LoVo (cell line): ENCODE data around the gene SRBD1.

Experiments used
- DNase-seq: peaks from one replicate; pipeline ENCODE4 v3.0.0-alpha.2; 2016; ENCODE audit warnings: low spot score

The SRBD1 gene

DNA sequence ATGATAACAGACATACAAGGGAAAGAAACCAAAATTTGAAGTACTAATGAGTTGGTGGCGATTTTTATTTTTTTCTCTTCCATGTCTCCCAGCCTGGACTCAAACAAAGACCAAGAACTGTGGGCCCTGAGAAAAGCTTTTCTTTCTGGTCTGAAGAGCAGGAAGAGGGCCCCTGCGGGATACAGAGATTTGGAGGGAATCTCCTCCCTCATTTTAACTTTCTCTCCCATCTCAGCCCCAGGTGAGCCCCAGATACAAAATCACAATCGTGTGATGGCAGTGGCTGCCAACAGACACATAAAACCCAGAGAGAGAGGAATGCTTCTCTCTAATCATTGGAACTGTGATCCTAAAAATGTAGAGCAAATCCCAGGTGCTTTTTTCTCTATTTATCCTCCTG is 20.9 kb upstream of the SRBD1 start:
- no peak for DNase-seq

DNA sequence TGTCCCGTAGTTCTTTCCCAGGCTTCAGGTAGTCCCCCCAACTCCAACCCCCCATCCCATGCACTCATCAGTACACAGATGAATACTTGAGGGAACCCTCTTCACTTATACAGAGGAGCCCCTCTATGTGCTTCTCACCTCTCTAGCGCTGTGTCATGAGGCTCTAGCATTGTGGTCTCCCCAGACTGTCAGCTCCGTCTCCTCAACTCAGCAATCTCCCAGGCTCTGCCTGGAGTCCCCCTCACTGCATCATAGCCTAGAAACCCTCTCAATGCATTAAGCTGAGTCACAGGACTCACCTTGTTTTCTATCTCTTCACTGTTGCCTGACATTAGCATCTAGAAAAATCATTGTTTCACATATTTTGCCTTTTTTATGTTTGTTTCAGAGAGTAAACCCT is 20.3 kb upstream of the SRBD1 start:
- no peak for DNase-seq

DNA sequence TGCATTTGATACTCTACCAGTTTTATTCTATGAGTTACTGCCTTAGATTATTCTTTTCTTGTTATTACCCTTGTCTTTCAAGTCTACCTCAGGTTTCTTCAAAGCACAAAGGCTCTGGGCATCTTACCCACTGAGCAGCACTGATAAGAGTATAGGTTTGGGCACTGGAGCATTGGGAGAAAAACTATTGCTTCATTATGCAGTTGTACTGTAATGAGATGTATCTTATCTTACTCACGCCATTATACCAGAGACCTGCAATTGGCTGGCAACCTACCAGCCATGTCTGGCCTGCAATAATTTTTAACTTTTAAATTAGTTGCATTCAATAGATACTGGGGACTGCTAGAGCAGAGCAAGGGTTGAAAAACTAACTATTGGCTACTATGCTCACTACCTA is 18.9 kb upstream of the SRBD1 start:
- no peak for DNase-seq

DNA sequence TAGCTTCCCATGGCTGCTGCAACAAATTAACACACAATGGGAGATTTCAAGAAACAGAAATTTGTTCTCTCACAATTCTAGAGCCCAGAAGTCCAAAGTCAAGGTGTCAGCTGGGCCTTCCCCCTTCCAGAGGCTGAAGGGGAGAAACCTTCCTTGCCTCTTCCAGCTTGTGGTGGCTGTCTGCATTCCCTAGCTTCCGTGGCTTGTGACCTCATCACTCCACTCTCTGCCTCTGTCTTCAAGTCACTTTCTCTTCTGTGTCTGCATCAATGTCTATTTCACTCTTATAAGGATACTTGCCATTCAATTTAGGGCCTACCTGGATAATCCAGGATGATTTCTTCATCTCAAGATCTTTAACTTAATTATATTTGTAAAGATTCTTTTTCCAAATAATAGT is 16.8 kb upstream of the SRBD1 start:
- DNase-seq = no peak

DNA sequence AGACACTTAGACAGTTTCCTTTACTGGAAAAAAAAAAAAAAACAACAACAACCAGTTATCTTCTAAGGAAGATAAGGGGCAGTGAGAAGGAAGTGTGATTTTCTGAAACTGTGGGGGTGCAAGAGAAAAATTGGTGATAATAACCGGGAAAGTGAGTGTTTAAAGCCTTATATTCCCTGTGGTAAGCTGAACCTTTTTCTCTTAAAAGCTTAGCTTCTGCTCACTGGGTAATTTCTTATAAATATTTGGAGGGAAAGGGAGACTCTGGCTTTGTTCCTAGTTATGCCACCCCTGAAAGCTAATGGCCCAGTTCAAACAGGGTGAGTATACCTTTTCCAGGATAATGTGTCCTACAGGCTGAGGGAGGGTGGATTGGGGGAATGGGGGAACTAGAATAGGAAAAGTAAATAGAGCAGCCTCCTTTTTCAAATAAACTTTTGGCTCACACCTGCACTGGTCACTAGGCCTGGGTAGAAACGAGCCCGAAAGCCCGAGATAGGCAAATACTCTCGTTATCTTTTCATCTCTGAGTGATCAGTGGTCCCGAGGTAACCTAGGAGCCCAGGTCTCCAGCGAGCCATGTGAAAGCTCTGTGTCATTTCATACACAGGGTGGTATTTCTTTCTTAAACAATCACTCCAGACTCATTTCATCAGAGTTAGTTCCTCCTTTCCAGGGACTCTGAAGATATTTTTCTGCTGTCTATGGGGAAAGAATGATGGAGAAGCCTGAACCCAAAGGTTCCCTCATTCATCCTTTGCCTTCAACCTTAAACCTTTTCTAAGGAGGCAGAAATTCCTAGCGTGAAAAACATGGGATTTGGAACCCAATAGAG is 15.5 kb upstream of the SRBD1 start:
- DNase-seq = no peak

DNA sequence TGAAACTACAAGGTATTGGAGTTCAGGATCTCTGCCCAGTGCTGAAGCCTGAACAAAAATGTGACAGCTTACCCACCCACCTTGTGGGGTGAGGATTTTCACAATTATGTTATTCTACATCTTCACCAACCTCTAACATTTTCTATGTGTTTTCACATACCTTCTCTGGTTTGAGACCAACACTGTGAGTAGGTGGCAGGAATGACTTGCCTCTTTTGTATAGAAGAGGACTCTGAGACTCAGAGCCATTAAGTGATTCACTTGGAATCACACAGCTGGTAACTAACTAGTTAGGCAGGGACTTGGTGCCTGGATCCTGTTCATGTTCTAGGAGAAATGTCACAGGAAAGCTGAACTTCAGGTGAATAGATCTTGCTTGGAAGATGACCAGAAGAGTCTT is 14.8 kb upstream of the SRBD1 start:
- no peak for DNase-seq

DNA sequence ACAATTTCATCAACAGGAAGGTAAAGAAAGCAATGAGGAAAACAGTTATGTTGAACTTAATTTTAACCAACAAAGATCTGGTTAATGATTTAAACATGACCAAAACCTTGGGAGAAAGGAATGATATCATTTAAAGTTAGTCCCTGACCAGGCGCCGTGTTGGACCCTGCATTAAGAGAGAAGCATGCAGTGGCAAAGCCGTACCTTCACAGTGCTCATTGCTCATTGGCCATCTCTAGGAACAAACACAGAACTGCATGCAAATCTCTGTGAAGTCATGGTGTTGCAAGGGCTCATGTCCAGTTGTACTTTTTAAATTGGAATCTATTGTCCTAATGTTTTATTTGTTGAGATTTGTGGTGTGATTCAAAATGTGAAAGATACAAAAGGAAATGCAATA is 12.0 kb upstream of the SRBD1 start:
- no peak for DNase-seq

DNA sequence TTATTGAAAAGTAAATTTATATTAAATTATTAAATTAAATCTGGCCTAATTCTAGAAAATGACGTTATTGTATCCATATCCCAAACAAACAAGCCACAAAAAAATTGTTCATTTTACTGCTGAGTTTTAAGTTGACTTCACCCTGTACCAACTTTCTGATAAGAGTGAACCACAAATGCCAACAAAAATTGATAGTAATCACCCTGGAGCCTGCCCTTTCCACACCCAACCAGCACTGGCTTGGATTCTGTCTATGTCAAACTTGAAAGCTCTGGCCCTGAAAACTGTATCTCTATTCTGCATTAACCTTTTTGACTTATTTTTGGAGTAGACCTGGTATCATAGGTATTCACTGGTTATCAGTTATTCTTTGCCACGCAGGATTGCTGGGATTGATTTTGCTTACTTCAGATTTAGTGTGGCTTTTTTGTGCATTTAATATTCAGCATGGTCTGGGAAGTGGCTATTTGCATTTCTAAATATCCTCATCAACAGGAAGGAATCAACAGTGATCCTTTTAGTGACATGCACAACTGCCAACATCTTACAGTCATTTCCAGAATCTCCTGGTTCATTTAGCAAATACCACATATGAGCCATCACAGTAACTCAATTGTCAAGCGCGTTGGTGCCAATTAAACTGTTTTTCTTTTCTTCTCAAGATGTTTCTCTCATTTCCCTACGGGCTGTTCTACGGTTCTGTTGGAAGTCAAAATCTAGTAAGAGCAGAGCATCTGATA is 11.4 kb upstream of the SRBD1 start:
- DNase-seq = no peak

DNA sequence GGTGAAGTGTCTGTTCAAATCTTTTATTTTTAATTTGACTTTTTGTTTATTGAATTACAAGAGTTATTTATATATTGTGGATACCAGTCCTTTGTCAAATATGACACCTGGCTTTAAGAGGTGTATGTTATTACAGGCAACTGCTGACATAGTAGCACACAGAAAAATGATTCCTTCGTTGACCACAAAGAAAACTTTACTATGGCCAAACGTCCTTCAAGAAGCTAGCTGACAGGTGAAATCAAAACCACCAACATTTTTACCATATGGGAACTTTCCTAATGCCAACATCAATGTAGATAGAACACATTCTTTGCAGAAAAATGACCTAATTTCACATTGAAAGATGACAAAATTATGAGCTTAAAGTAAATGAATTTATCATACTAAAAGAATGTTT is 6.4 kb upstream of the SRBD1 start:
- no peak for DNase-seq

DNA sequence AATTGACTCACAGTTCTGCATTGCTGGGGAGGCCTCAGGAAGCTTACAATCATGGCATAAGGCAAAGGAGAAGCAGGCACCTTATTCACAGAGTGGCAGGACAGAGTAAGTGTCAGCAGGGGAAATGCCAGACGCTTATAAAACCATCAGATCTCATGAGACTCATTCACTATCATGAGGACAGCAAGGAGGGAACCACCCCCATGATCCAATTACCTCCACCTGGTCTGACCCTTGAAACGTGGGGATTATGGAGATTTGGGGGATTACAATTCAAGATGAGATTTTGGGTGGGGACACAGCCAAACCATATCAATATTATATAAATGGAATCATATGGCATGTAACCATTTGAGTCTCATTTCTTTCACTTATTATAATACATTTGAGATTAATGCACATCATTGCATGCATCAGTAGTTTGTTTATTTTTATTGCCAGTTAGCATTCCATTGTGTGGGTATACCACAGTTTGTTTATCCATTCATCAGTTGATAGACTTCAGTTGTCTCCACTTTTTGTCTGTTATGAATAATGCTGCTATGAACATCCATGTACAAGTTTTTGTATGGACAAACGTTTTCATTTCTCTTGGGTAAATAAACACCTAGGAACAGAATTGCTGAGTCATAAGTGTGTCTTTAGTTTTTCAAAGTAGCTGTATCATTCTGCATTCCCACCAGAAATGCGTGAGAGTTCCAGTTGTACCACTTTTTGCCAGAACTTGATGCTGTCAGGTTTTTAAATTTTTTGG is 5.8 kb upstream of the SRBD1 start:
- no peak for DNase-seq

DNA sequence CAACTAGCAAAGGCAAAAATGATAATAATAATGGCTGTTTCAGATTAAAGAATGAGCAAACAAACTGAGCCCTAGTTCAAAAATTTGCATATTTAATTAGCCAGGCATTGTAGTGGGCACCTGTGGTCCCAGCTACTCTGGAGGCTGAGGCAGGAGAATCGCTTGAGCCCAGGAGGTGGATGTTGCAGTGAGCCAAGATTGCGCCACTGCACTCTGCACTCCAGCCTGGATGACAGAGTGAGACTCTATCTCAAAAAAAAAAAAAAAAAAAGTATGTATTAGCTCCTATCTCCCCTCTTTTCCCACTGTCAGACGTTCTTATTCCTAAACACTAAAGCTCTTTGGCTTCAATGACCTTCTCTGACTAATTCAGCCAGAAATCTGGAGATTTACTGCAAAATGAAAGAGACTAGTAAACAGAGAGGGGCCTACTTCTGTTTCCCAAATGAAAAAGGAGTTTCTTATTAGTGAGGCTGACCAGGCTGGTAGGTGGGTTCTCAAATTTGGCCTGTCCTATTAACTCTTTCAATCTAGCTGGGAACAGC is 3.9 kb upstream of the SRBD1 start:
- DNase-seq = no peak

DNA sequence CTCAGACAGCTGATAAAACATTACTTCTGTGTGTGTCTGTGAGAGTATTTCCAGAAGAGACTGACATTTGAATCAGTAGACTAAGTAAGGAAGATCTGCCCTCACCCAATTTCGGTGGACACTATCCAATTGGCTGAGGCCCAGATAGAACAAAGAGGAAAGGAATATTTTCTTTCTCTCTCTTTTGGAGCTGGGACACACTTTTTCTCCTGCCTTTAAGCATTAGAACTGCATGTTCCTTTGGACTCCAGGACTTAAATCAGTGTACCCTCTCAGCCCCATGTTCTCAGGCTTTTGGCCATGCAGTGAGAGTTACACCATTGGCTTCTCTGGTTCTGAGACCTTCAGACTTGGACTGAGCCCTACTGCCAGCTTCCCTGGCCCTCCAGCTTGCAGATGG is 3.3 kb upstream of the SRBD1 start:
- DNase-seq = no peak

DNA sequence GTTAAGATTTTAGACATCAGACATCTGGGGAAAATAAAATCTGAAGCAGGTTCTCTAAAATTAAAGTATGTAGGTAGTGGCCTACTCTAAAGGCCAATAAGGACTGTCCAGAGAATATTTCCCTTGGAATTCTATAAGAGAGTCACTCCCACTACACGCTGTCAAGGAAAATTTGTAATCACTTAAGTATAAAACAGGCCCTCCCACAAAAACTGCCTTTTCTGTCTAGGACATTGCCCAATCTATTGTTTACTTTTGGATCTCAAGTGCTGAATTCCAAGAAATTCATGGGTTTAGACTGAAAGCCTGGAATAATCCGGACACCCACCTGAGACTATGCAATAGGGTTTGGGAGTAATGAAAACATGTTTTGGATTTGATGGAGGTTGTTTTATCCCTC is 1.7 kb upstream of the SRBD1 start:
- DNase-seq = no peak

DNA sequence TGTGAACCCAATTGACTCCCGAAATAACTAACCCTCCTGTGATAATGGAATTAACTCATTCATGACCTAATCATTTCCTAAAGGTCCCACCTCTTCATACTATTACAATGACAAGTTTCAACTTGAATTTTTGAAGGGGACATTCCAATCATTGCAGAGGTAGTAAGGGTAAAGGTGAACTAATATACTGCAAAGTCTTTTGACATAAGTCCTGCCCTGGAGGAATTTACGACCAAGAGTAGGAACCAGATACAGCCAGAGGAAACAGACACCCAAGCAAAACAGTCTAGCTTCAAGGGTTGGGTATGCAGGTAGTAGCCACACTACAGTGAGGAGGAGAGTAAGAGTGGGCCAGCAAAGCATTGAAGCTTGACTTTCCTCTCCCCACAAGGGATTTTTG is 1.2 kb upstream of the SRBD1 start:
- peak; percentile 36 for DNase-seq

DNA sequence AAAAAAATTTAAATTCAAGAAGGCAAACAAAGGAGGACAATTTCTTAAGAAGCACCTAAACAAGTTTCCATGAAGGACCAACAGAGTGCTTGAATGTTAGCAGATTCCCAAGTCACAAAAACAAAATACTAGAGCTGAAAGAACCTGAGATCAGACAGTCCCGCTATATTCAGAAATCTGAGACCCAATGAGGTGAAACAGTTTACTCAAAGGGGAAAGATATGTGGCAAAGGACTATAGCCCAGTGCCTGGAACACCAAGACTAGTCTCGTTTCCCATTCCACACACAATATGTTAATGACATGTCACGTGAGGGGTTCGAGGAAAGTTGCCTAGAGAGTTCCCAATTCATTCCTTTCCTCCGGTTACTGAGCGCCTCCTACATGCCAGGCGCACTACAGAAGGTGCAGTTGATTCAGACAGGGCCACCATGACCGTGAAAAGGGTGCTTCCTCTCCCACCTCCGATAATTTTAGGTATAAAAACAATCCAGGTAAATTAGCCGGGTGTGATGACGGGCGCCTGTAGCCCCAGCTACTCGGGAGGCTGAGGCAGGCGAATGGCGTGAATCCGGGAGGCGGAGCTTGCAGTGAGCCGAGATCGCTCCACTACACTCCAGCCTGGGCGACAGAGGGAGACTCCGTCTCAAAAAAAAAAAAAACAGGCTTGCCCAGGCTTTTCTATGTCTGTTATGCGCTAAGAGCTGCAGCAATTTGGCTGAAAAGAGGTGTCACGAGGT is 617 bp downstream of the SRBD1 start:
- DNase-seq = peak; percentile 71

DNA sequence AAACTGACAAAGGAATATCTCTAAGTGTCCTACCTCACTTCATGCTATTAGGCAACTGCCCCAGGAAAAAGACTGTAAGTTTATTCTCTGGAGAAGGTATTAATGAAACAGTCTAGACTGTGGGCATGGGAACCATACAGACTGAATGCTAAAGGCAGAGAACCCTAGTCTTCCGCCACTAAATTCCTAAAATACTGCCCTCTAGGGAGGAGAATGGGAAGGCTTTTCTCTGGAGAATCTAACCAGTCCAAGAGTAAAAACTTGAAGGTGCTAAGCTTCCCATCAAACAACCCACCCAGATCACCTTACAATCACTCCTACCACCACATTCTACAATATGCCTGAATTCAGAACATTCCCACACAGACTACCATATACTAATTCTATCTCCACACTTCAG is 3.4 kb downstream of the SRBD1 start:
- peak; percentile 33 for DNase-seq

DNA sequence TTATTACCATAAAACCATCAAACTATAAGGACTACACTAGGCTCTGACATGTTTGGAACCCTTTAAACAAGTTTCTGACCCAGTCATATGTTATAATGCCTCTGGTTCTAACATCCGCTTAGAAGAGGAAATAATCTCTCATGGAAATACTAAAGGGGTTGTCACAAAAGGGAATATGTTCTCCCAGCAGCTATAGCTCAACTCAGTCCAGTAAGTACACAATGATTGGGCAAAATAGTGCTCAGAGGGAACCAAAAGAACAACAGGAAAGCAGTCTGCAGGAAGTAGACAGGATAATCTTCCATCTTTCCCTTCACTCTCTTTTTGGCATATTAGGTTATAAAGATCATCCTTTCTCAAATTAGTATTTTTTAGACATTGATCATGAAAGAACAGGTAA is 4.3 kb downstream of the SRBD1 start:
- no peak for DNase-seq

DNA sequence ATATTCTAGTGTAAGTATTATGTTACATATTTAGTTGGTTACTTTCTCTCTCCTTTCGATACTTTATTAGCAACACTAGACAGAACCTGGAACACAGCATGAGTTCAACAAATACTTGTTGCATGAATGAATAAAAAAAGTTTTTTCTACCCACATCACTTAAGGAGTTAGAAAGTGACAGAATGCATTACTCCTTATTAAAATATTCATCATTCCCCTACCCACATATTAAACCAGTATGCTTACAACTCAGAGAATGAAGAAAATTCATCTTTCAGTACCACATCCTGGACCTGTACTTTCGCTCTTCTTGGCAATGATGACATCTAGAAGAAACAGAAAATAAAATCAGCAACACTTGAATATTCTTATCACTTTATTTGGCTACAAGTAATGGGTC is 6.0 kb downstream of the SRBD1 start:
- no peak for DNase-seq

DNA sequence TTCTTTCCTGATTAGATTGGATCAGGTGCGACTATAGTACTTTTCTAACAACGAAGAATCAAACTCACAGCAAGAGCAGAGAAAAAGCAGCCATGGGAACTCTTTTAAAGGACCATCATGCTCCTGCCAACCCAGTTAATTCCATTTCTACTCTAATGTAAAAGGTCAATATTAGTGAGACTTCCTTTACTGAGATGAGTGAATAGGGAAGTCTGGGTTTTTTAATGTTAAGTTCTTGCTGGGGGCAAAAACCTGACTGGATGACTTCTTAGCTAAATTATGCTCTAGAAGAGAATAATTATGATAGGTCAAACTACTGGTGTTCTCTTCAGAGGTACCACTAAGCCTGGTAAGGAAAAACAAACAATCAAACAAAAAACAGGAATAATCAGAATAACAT is 8.4 kb downstream of the SRBD1 start:
- DNase-seq = no peak

DNA sequence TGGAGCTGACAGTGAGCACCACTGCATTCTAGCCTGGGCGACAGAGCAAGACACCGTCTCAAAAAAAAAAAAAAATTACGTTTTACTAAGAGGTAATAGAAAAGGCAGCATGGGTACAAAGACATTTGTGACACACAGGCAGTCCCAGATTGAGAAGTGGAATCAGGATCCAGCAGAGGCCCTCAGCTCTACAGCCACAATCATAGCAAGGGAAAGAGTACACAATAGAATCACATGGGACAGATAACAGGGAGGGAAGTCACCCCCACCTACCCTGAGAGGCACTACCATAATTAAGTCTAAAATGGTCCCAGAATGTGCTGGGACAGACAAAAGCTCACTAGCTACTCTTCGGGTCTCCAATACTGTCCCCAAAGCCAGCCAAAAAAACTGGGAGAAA is 12.5 kb downstream of the SRBD1 start:
- no peak for DNase-seq

DNA sequence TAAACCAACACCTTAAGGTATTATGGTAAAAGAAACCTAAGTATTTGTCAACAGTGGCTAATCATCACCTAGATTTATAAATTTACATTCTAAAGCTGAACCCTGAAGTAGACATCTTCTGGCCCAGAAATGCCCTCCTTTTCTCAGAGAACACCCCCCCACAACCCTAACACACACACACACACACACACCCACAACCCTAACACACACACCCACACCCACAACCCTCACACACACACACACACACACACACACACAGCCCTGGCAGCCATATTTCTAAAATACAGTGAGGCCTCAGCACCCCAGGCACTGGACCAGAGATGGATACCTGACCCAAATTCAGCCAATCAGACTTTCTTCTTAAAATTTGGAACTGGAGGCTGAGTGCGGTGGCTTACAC is 14.3 kb downstream of the SRBD1 start:
- no peak for DNase-seq
